HEK293T (cell line): ENCODE measurements around the gene DDX23.

ENCODE experiments used
- CTCF ChIA-PET: fragments of 350-600 bp; formaldehyde crosslinking; extraction: SDS; loops from one replicate; lab custom pipeline; 2021; ENCODE audit warnings: antibody characterized with exemption, inconsistent platforms; lab: Yijun Ruan, JAX
- POLR2A ChIA-PET: fragments of 350-600 bp; formaldehyde crosslinking; extraction: SDS; loops from one replicate; lab custom pipeline; 2020; ENCODE audit warnings: antibody characterized with exemption, inconsistent platforms; lab: Yijun Ruan, JAX
- DNase-seq: peaks from one replicate; pipeline ENCODE4 v3.0.0; 2012; ENCODE audit warnings: mixed read lengths; ENCODE audit errors: extremely low spot score
- ARNT ChIP-seq: fragments of 450-650 bp; IDR thresholded peaks from 2 replicates; pipeline ENCODE4 v1.6.1; 2017; ENCODE audit warnings: mild to moderate bottlenecking
- BHLHE40 ChIP-seq: fragments of 450-650 bp; IDR thresholded peaks from 2 replicates; pipeline ENCODE4 v1.6.1; 2016; ENCODE audit warnings: mild to moderate bottlenecking, moderate library complexity, borderline replicate concordance
- CTBP1 ChIP-seq: fragments of 450-650 bp; IDR thresholded peaks from 2 replicates; pipeline ENCODE4 v1.6.1; 2016; ENCODE audit warnings: borderline replicate concordance
- ELF4 ChIP-seq: fragments of 450-650 bp; IDR thresholded peaks from 2 replicates; pipeline ENCODE4 v1.6.1; 2017; ENCODE audit warnings: antibody characterized with exemption
- FOXA1 ChIP-seq: fragments of 450-650 bp; IDR thresholded peaks from 2 replicates; pipeline ENCODE4 v1.6.1; 2016; ENCODE audit warnings: mild to moderate bottlenecking
- FOXK2 ChIP-seq: fragments of 450-650 bp; IDR thresholded peaks from 2 replicates; pipeline ENCODE4 v1.6.1; 2016; ENCODE audit warnings: mild to moderate bottlenecking
- FOXM1 ChIP-seq: fragments of 450-650 bp; IDR thresholded peaks from 2 replicates; pipeline ENCODE4 v1.6.1; 2017; ENCODE audit warnings: mild to moderate bottlenecking, borderline replicate concordance
- HDGF ChIP-seq: fragments of 450-650 bp; IDR thresholded peaks from 2 replicates; pipeline ENCODE4 v1.6.1; 2017; ENCODE audit warnings: antibody characterized with exemption, borderline replicate concordance
- L3MBTL2 ChIP-seq: fragments of 450-650 bp; conservative IDR thresholded peaks from 2 replicates; pipeline ENCODE4 v1.6.1; 2016; ENCODE audit warnings: mild to moderate bottlenecking
- LEF1 ChIP-seq: fragments of 450-650 bp; IDR thresholded peaks from 2 replicates; pipeline ENCODE4 v1.6.1; 2017; ENCODE audit warnings: mild to moderate bottlenecking, borderline replicate concordance
- NFRKB ChIP-seq: fragments of 450-650 bp; IDR thresholded peaks from 2 replicates; pipeline ENCODE4 v1.6.1; 2016; ENCODE audit warnings: mild to moderate bottlenecking, moderate library complexity
- PKNOX1 ChIP-seq: fragments of 450-650 bp; IDR thresholded peaks from 2 replicates; pipeline ENCODE4 v1.6.1; 2016
- SP1 ChIP-seq: fragments of 450-650 bp; IDR thresholded peaks from 2 replicates; pipeline ENCODE4 v1.6.1; 2017
- SUZ12 ChIP-seq: fragments of 450-650 bp; IDR thresholded peaks from 2 replicates; pipeline ENCODE4 v1.6.1; 2016; ENCODE audit warnings: mild to moderate bottlenecking
- TARDBP ChIP-seq: fragments of 450-650 bp; IDR thresholded peaks from 2 replicates; pipeline ENCODE4 v1.6.1; 2016
- ZNF384 ChIP-seq: fragments of 450-650 bp; IDR thresholded peaks from 2 replicates; pipeline ENCODE4 v1.6.1; 2016

The DDX23 gene

GRCh38 chr12:48789858-48790326, 62.1 kb downstream of the DDX23 start:
- ChIA-PET POLR2A (interaction anchor here (1.6 to 2.0 kb wide), 4 partner anchors 24 to 43 kb away, joined by 4 to 6 read pairs (median 5); no protein-coding TSS in a partner anchor), CTCF (interaction anchor here (0.7 to 1.6 kb wide), 3 partner anchors 25 to 43 kb away, joined by 3 to 5 read pairs (median 3); no protein-coding TSS in a partner anchor)
- TF ChIP-seq CTBP1 (no peak), SP1 (no peak), ELF4 (no peak), FOXA1 (no peak), L3MBTL2 (no peak), LEF1 (no peak)
- DNase-seq: no peak

- ChIA-PET CTCF (interaction anchor here (0.6 to 1.6 kb wide), 5 partner anchors 25 to 93 kb away, joined by 3 to 7 read pairs (median 3); no protein-coding TSS in a partner anchor), POLR2A (interaction anchor here (0.6 to 2.0 kb wide), 13 partner anchors 10 to 107 kb away, joined by 3 to 6 read pairs (median 4); partner anchors contain the start of gene KANSL2)
- TF ChIP-seq ARNT (no peak), NFRKB (no peak), TARDBP (no peak), CTBP1 (no peak), LEF1 (no peak), ELF4 (no peak), SUZ12 (no peak), FOXA1 (no peak)
- DNase-seq: peak; percentile 68
Measured at GRCh38 chr12:48788854-48789775, 62.8 kb downstream of the DDX23 start, which contains the start of gene ADCY6. TSS of gene ADCY6 (minus strand) at chr12:48789089. CDS start at chr12:48783434, 5,655 bp downstream.

GRCh38 chr12:48788524-48788853, 63.5 kb downstream of the DDX23 start:
- ChIA-PET POLR2A (interaction anchor here (0.6 to 2.0 kb wide), 12 partner anchors 9 to 106 kb away, joined by 3 to 6 read pairs (median 4); partner anchors contain the start of gene KANSL2), CTCF (interaction anchor here (0.6 to 1.6 kb wide), 3 partner anchors 26 to 92 kb away, joined by 3 to 7 read pairs (median 5); no protein-coding TSS in a partner anchor)
- no peak for TF ChIP-seq PKNOX1
- no peak for TF ChIP-seq CTBP1
- TF ChIP-seq LEF1: no peak
- TF ChIP-seq FOXK2: no peak
- no peak for TF ChIP-seq SUZ12
- no peak for TF ChIP-seq FOXA1
- no peak for TF ChIP-seq BHLHE40
- TF ChIP-seq HDGF: no peak
- no peak for TF ChIP-seq L3MBTL2
- TF ChIP-seq TARDBP: no peak
- TF ChIP-seq ZNF384: no peak
- no peak for TF ChIP-seq NFRKB
- no peak for TF ChIP-seq FOXM1
- TF ChIP-seq ARNT: no peak
- no peak for TF ChIP-seq SP1
- TF ChIP-seq ELF4: no peak
- DNase-seq: no peak

DNA sequence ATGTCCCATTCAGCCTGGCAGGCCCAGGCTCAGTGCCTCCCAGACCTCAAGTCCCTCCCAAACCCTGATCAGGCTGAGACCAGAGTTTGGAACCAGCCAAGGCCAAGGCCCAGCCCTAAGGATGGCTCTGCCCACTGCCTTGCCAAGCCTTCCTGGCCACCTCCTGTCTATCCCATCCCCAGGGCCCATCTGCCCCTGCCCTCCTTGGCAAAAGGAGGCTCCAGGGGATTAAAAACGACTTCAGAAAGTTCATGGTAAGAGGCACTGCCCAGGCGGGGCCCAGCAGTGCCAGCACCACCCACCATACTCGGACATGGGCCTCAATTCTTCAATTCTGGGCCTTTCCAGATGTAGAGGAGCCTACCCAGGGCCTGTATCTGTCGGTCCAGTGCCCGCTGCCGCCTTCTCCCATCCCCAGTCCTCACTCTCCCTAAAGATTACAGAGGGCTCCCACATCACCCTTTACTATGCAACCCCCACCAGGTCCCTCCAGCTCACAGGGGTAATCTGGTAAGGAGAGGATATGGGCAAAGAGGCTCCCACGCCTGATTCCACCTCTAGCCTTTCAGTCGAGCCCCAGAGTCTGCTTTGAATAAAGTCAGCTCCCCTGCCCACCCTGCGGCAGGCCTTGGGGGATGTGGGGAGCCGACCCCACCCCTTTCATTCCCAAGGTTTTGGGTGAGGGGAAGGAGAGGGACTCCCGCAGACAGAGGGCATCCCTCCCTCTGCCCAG, 64.0 kb downstream of the DDX23 start:
- no peak for DNase-seq
- POLR2A ChIA-PET: interaction anchor here (1.4 kb wide), 1 partner anchor 106 kb away, joined by 4 read pairs; the partner anchor contains the start of gene KANSL2
- TF ChIP-seq SP1 (no peak), FOXA1 (no peak), FOXK2 (no peak), ARNT (no peak), NFRKB (no peak), LEF1 (no peak), SUZ12 (no peak), ELF4 (no peak), PKNOX1 (no peak), ZNF384 (no peak), HDGF (no peak), TARDBP (no peak), FOXM1 (no peak), L3MBTL2 (no peak), CTBP1 (no peak), BHLHE40 (no peak)
- CTCF ChIA-PET: no interaction called here

GRCh38 chr12:48786591-48787544, 65.1 kb downstream of the DDX23 start:
- ChIA-PET POLR2A (no interaction called here), CTCF (interaction anchor here (0.5 kb wide), 1 partner anchor 90 kb away, joined by 3 read pairs; no protein-coding TSS in a partner anchor)
- TF ChIP-seq ZNF384 (no peak), SP1 (no peak), FOXM1 (no peak), LEF1 (no peak), SUZ12 (no peak), NFRKB (no peak), FOXA1 (no peak), CTBP1 (no peak), HDGF (no peak), TARDBP (no peak), ELF4 (no peak), FOXK2 (no peak), ARNT (no peak)
- no peak for DNase-seq
